ENCODE results near the gene TMEM131.
A peak's percentile ranks its signal among the peaks of the same experiment; 100 is the strongest.
"Not testable (repeated sequence)": the region's sequence is repeated elsewhere in the genome, so short reads cannot be mapped to it uniquely, and the experiment has no call there.

Gene TMEM131

GRCh38 chr2:97961534-97961933 is 34.2 kb downstream of the TMEM131 start:
- H3K4me1 Mint-ChIP-seq = peaks cover 79% of the 10 kb centered on the region
- H3K4me3 Mint-ChIP-seq = no peak overlapping the region
- ATAC-seq = no peak
- peaks cover 14% of the 10 kb centered on the region for H3K36me3 Mint-ChIP-seq
- H3K27me3 Mint-ChIP-seq = no peaks in the 10 kb centered on the region
- no peak overlapping the region for H3K27ac Mint-ChIP-seq
- no peaks in the 10 kb centered on the region for H3K9me3 Mint-ChIP-seq

- Mint-ChIP-seq H3K27me3 (no peaks in the 10 kb centered on the region), H3K4me1 (peaks cover 85% of the 10 kb centered on the region), H3K36me3 (peaks cover 16% of the 10 kb centered on the region), H3K9me3 (no peaks in the 10 kb centered on the region), H3K27ac (peak overlapping the region; percentile 51), H3K4me3 (no peak overlapping the region)
- ATAC-seq = no peak
These were observed 37.6 kb downstream of the TMEM131 start for GRCh38 chr2:97958184-97958583.

- Mint-ChIP-seq H3K27ac (peak overlapping the region; percentile 51), H3K4me3 (no peak overlapping the region), H3K9me3 (no peaks in the 10 kb centered on the region), H3K27me3 (no peaks in the 10 kb centered on the region), H3K36me3 (peaks cover 16% of the 10 kb centered on the region), H3K4me1 (peaks cover 85% of the 10 kb centered on the region)
- ATAC-seq = no peak
These were observed 38.1 kb downstream of the TMEM131 start for GRCh38 chr2:97957432-97958183.

DNA sequence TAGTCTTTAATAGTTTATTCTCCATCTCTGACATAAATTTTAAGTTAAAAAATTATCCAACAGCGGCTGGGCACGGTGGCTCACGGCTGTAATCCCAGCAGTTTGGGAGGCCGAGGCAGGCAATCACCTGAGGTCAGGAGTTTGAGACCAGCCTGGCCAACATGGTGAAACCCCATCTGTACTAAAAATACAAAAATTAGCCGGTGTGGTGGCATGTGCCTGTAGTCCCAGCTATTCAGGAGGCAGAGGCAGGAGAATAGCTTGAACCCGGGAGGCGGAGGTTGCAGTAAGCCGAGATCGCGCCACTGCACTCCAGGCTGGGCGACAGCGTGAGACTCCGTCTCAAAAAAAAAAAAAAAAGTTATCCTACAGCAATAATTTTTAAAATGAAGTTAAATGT is 39.0 kb downstream of the TMEM131 start:
- H3K27me3 Mint-ChIP-seq, H3K4me3 Mint-ChIP-seq, ATAC-seq, H3K9me3 Mint-ChIP-seq, H3K27ac Mint-ChIP-seq: not testable (repeated sequence)
- Mint-ChIP-seq H3K36me3 (peaks cover 16% of the 10 kb centered on the region), H3K4me1 (peaks cover 85% of the 10 kb centered on the region)

- no peaks in the 10 kb centered on the region for H3K27me3 Mint-ChIP-seq
- peaks cover 86% of the 10 kb centered on the region for H3K4me1 Mint-ChIP-seq
- H3K4me3 Mint-ChIP-seq = peak overlapping the region; percentile 58
- no peak for ATAC-seq
- H3K36me3 Mint-ChIP-seq = peaks cover 18% of the 10 kb centered on the region
- peak overlapping the region; percentile 75 for H3K27ac Mint-ChIP-seq
- H3K9me3 Mint-ChIP-seq = no peaks in the 10 kb centered on the region
These were observed 41.9 kb downstream of the TMEM131 start for GRCh38 chr2:97953853-97954252.

DNA sequence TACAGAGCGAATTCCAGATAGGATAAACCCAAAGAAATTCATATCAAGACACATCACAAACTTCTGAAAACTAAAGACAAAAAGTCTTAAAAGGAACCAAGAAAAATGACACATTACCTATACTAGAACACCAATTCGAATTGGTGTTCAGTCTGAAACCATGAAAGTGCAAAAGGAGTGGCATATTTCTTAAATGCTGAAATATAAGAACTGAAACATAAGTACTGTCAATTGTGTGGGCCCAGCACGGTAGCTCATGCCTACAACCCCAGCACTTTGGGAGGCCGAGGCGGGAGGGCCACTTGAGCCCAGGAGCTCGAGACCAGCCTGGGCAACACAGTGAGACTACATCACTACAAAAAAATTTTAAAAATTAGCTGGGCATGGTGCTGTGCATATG is 43.4 kb downstream of the TMEM131 start:
- peak; percentile 54 for ATAC-seq
- Mint-ChIP-seq H3K9me3 (no peaks in the 10 kb centered on the region), H3K27me3 (no peaks in the 10 kb centered on the region), H3K4me1 (peaks cover 83% of the 10 kb centered on the region), H3K36me3 (peaks cover 22% of the 10 kb centered on the region), H3K4me3 (no peak overlapping the region), H3K27ac (peak overlapping the region; percentile 51)

- Mint-ChIP-seq H3K9me3 (no peaks in the 10 kb centered on the region), H3K36me3 (peaks cover 22% of the 10 kb centered on the region), H3K27me3 (no peaks in the 10 kb centered on the region), H3K4me3 (no peak overlapping the region), H3K27ac (peak overlapping the region; percentile 51), H3K4me1 (peaks cover 91% of the 10 kb centered on the region)
- peak; percentile 89 for ATAC-seq
These were observed 44.5 kb downstream of the TMEM131 start for GRCh38 chr2:97951155-97951680.

DNA sequence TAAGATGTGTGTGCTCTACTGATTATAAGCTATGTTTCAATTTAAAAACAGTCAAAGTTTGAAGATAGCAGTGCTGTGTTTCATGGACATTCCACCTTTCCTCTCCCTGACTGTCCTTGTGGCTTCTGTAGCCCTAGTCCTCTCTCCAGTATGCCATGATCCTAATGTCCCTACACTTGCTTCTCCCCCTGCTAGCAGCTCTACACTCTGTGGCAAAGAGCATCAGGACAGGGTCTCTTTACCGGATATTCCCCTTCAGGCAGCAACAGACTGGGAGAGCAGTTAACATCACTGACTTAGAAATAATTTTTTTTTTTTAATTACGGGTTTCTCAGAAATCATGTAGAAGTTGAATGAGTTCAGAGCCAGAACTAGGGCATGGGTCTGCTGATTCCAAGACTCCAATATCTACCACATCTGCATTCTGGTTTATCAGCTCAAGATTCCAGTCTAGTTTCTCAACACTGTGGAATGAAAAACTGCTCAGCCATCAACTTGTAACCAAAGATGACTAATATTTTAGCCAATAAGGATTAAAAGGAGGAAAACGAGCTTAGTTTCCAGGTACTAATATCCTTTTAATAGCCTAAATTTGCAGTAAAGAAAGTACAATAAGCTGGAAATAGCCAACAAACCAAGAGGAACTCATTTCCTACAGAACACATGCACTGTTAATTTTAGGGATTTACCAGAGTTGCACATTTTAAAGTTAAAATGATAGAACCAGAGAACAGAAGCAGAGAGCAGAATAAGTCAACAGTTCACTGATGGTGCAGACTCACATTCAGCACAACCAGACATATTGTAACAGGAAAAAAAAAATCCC is 45.2 kb downstream of the TMEM131 start:
- Mint-ChIP-seq H3K4me3 (no peak overlapping the region), H3K4me1 (peaks cover 84% of the 10 kb centered on the region), H3K27ac (peak overlapping the region; percentile 51), H3K27me3 (no peaks in the 10 kb centered on the region), H3K9me3 (no peaks in the 10 kb centered on the region), H3K36me3 (peaks cover 22% of the 10 kb centered on the region)
- ATAC-seq = no peak

DNA sequence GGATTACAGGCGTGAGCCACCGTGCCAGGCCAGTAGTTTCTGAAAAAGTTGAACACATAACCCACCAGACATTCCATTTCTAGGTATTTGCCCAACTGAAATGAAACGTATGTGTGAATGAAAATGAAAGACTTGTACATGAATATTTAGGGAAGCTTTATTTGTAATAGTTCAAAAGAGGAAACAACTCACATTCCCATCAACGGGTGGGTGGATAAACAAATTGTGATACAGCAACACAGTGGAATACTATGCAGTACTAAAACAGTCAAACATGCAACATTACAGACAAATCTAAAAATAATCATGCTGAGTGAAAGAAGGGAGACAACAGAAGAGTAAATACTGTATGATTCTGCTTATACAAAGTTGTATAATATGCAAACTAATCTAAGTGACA is 46.8 kb downstream of the TMEM131 start:
- ATAC-seq = no peak
- Mint-ChIP-seq H3K27ac (no peak overlapping the region), H3K4me1 (peaks cover 87% of the 10 kb centered on the region), H3K4me3 (no peak overlapping the region), H3K9me3 (no peaks in the 10 kb centered on the region), H3K36me3 (peaks cover 23% of the 10 kb centered on the region), H3K27me3 (no peaks in the 10 kb centered on the region)

GRCh38 chr2:97945791-97946190 is 50.0 kb downstream of the TMEM131 start:
- H3K4me3 Mint-ChIP-seq = no peak overlapping the region
- no peaks in the 10 kb centered on the region for H3K27me3 Mint-ChIP-seq
- H3K9me3 Mint-ChIP-seq = no peaks in the 10 kb centered on the region
- peaks cover 38% of the 10 kb centered on the region for H3K36me3 Mint-ChIP-seq
- peaks cover 63% of the 10 kb centered on the region for H3K4me1 Mint-ChIP-seq
- ATAC-seq = no peak
- no peak overlapping the region for H3K27ac Mint-ChIP-seq

DNA sequence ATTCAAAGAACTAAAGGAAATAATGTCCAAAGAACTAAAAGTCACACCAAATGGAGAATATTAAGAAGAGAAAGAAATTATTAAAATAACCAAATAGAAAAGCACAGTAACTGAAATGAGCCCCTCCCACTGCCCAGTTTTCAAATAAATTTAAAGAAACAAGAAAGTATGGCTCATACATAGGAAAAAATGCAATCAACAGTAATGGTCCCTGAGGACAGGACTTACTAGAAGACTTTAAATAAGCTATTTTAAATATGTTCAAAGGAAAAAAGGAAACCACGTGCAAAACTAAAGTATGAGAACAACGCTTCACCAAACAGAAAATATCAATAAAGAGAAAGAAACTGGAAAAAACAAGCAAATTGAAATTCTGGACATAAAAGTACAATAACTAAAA is 58.9 kb downstream of the TMEM131 start:
- ATAC-seq = no peak
- Mint-ChIP-seq H3K9me3 (no peaks in the 10 kb centered on the region), H3K4me3 (peak overlapping the region; percentile 4), H3K4me1 (peaks cover 83% of the 10 kb centered on the region), H3K27me3 (no peaks in the 10 kb centered on the region), H3K36me3 (peaks cover 23% of the 10 kb centered on the region), H3K27ac (peak overlapping the region; percentile 11)

GRCh38 chr2:97936199-97936598 is 59.5 kb downstream of the TMEM131 start:
- Mint-ChIP-seq H3K36me3 (peaks cover 17% of the 10 kb centered on the region), H3K27me3 (no peaks in the 10 kb centered on the region), H3K27ac (peak overlapping the region; percentile 11), H3K4me1 (peaks cover 89% of the 10 kb centered on the region), H3K4me3 (peak overlapping the region; percentile 39), H3K9me3 (no peaks in the 10 kb centered on the region)
- peak; percentile 62 for ATAC-seq

GRCh38 chr2:97935719-97936161 is 60.0 kb downstream of the TMEM131 start:
- ATAC-seq = peak; percentile 59
- peaks cover 93% of the 10 kb centered on the region for H3K4me1 Mint-ChIP-seq
- no peaks in the 10 kb centered on the region for H3K27me3 Mint-ChIP-seq
- no peaks in the 10 kb centered on the region for H3K9me3 Mint-ChIP-seq
- H3K27ac Mint-ChIP-seq = peak overlapping the region; percentile 11
- peaks cover 17% of the 10 kb centered on the region for H3K36me3 Mint-ChIP-seq
- peak overlapping the region; percentile 39 for H3K4me3 Mint-ChIP-seq

DNA sequence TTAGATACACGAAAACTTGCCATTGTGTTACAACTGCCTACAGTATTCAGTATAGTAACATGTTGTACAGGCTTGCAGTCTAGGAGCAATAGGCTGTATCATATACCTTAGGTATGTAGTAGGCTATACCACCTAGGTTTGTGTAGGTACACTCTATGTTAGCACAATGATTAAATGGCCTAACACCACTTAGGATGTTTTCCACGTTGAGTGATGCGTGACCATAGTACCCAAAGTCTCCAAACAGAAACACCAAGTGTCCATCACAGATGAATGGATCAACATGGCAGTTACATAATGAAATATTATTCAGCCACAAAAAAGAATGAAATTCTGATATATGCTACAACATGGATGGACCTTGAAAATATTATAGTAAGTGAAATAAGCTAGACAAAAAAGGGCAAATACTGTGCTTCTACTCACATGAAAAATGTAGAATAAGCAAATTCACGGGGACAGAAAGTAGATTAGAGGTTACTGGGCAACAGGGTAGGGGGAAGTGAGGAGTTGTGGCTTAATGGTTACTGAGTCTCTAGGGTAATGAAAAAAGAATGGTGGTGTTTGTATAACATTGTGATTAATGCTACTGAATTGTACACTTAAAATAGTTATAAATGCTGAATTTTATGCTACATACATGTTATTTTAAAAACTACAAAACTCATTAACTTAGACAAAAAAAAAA is 62.6 kb downstream of the TMEM131 start:
- peak overlapping the region; percentile 69 for H3K4me3 Mint-ChIP-seq
- H3K4me1 Mint-ChIP-seq = peaks cover 96% of the 10 kb centered on the region
- H3K36me3 Mint-ChIP-seq = peaks cover 8% of the 10 kb centered on the region
- H3K9me3 Mint-ChIP-seq = no peaks in the 10 kb centered on the region
- no peaks in the 10 kb centered on the region for H3K27me3 Mint-ChIP-seq
- ATAC-seq = peak; percentile 90
- peak overlapping the region; percentile 69 for H3K27ac Mint-ChIP-seq

- H3K27ac Mint-ChIP-seq = peak overlapping the region; percentile 74
- no peak for ATAC-seq
- peaks cover 13% of the 10 kb centered on the region for H3K36me3 Mint-ChIP-seq
- H3K4me3 Mint-ChIP-seq = peak overlapping the region; percentile 4
- no peaks in the 10 kb centered on the region for H3K9me3 Mint-ChIP-seq
- no peaks in the 10 kb centered on the region for H3K27me3 Mint-ChIP-seq
- H3K4me1 Mint-ChIP-seq = peaks cover 89% of the 10 kb centered on the region
These were observed 63.9 kb downstream of the TMEM131 start for GRCh38 chr2:97931858-97932225.

Measured in stimulated activated memory B cell treated with anti-CD40 and anti-IgM and Interleukin-4, amounts not matched to agents 10 μg/mL and 1 μg/mL and 100 μg/mL, for 72 hours (primary cell).